Islet of Langerhans (tissue), 1 donor: ENCODE results near the gene CMTM6.
"Not testable (repeated sequence)": the region's sequence is repeated elsewhere in the genome, so short reads cannot be mapped to it uniquely, and the experiment has no call there.

Experiments used
- FAIRE-seq: peaks from one replicate; lab custom pipeline; 2011; peaks lifted over from hg19 to GRCh38; lab: Jason Lieb, UNC

Gene CMTM6, protein sequence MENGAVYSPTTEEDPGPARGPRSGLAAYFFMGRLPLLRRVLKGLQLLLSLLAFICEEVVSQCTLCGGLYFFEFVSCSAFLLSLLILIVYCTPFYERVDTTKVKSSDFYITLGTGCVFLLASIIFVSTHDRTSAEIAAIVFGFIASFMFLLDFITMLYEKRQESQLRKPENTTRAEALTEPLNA

DNA sequence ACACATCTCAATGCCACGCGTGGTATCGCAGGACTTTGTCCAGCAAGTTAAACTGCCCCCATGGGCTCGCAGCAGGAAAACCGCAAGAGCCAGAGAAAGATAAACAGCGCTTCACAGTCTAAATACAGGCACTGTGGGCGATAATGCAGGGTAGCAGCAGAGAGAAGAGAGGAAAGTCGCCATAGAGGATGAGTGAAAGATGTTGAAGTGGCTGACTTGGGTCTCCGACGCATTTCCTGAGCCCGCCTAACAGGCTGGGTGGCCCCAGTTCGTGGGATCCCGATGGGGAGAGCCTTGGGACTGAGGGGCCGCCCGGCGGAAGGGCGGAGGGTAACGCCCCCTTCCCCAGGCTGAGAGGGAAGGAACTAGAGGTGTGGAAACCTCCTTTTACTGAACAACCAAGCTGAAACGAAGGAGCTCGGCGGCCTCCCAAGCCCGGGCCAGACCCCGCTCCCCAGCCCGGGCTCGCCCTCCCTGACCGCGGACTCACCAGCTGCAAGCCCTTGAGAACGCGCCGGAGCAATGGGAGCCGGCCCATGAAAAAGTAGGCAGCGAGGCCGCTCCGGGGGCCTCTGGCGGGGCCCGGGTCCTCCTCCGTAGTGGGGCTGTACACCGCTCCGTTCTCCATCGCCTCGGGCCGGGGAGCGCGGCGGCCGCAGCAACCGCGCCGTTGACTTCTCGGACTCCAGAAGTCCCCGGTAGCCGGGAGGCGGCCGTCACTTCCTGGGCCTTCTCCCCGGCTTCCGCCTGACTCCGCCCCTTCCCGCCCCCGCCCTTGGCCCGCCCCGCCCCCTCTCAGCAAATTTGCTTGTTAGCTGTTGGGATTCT, at the start of gene CMTM6:
Gene CMTM6 (minus strand): TSS at position 735 of the 828 bp plus-strand sequence. CDS start 107 bp downstream, at position 628.
- FAIRE-seq = no peak

DNA sequence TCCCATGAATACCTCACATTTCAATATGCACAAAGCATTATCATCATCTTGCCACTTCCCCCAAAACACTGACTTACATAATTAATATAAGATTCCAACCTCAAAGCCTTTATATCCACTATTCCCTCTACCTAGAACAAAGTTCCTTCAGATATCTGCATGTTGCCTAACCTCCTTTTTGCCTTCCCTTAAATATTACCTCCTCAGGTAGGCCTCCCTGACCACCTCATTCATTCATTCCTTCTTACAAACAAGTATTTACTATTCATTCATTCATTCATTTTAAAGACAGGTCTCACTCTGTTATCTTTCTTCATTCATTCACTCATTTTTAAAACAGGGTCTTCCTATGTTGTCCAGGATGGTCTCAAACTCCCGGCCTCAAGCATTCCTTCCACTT, 49.4 kb upstream of the CMTM6 start:
- FAIRE-seq = no peak

DNA sequence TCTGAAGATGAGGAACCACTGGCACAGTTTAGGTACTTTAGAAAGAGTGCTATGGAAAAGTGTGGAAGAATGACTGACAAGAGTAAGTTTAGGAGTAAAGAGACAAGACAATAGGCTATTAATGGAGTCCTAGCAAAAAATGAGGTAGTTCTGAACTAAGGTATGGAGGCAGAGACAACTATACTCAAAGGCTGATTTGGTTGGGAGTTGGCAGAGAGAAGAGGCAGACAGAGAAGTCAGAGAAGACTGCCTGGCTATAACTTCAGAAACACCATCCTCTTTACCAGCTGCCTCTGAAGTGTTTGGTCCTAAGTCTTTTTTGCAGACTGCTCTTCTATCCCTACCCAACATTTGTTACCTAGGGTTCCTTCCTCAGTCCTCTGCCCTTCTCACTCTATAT, 48.8 kb upstream of the CMTM6 start:
- no peak for FAIRE-seq

DNA sequence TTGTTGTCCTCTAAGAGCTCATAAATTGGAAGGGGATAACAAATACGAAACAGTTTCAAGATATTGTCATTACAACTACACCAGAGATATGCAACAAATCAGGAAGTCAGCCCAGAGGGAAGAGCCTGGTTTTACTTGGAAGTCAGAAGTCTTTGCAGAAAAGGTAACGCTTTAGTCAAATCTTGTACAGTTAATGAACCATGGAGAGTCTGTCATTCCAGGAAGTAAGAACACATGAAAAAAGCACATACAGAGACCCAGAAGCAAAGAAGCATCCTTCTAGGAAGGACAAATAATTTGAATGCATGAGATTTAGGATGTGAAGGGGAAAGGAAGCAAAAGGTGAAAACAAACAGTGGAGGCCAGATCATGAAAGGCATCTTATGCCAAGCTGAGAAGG, 48.4 kb upstream of the CMTM6 start:
- no peak for FAIRE-seq

DNA sequence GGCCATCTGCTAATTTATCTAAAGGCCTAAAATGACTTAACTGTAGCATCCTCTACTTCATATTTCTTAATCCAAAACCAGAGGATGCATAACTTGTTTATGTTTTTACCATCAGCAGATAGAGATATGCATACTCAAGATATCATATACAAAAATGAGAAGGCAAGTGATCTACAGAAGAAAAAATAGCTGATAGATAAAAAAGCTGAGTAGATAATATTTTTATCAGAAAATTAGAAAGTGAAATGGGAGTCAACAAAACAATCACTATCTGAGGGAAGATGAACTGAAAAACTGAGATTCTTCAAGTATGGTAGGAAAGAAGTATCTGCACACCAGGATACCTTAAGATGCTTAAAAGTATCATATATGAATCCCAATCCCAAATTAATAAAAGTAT, 42.7 kb upstream of the CMTM6 start:
- FAIRE-seq = no peak

DNA sequence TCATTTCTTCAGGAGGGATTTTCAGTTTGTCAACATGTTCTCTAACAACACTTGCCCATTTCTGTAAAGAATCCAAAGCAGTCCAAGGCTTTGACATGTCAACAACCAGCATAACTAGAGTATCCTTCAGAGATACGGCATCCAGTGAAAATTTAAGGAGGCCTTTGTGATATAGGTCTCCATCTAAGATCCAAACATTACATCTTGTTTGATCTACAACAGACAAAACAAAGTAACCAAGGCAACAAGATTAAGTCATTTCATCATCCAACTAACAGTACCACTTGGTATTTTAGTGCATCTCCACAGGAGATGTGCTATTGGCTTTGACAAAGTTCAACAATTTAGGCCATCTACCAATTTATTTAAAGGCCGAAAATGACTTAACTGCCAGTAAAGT, 42.2 kb upstream of the CMTM6 start:
- no peak for FAIRE-seq

DNA sequence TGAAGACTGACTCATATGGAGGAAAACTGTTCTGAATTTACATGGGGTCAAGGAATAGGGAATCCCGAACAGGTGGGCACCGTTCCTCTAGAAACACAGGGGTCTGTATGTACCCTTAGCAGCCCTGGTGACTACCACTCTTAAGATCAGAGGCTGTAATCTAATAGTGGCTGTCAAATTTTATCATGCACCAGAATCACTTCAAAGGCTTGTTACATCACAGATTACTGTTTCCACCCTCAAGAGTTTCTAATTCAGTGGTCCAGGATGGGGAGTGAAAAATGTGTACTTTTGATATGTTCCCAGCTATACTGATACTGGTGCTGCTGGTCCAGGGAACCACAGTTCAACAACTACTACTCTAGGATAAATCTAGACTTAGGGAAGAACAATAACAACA, 40.2 kb upstream of the CMTM6 start:
- FAIRE-seq = no peak

DNA sequence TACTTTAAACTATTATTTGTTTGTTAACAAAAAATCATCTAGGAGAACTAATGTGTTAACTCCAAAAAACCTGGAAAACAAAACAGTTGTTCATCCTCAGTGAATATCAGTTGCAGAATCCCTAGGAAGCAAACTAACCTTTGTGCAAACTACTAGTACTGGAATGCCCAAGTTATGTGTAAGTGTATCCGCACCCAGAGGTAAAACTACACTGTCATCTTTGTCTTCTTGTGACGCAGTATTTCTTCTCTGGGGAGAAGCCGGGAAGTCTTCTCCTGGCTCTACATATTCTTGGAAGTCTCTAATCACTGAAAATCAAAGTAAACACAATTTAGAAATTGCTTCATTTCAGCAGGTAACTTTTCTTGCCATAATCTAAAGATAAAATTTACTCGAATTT, 38.2 kb upstream of the CMTM6 start:
- FAIRE-seq = no peak

DNA sequence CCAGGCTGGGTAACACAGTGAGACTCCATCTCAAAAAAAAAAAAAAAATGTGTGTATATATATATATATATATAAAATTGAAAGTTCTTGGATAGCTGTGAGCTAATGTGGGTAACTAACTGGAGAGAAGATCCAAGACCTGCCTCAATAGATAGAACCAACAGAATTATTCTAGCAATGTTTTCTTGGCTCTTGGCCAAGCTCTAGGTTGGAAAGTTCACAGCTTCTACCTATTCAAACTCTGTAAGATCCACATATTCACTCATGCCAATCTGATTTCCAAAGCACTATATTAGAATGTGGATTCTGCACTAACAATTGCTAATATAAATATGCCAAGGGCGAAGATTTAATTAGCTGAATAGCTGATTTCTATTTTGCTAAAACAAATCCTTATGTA, 29.8 kb upstream of the CMTM6 start:
- FAIRE-seq = no peak

DNA sequence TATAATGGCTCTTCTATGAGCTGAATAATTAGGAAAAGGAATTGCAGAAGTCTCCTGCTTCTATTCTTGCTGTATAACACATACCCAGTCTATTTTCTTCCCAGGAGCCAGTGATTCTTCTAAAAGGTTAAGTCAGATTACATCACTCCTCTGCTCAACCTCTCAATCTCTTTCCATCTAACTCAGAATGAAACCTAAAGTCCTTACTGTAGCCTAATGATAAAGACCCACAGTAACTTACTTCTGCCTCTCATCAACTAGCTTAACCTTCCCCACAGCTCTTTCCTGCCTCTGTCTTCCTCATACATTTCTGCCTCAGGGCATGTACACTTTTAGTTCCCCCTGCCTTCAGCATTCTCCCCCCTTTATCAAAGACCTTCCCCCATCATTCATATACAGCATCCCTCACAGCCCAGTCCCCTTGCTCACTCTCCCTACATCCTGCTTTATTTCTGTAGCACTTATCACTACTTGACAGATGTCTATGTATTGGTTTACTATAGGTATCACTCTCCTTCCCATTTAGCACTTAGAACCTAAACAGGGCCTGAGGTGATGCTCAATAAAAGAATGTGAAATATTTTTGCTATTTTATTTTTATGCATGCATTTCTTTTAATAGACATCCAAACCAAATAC, 28.5 kb upstream of the CMTM6 start:
- no peak for FAIRE-seq

DNA sequence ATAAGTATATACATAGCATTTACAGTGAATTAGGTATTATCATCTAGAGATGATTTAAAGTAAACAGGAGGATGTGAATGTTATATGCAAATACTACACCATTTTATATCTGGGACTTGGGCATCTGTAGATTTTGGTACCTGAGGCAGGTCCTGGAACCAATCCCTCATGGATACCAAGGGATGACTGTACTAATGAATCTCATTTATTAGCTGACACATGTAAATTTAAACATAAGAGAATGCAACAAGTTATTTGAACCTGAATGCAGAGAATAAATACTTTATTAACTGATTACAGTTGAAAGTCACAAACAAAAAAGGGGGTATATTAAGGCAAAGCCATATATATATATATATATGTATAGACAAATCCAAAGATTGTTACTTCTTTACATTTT, 23.1 kb upstream of the CMTM6 start:
- no peak for FAIRE-seq

DNA sequence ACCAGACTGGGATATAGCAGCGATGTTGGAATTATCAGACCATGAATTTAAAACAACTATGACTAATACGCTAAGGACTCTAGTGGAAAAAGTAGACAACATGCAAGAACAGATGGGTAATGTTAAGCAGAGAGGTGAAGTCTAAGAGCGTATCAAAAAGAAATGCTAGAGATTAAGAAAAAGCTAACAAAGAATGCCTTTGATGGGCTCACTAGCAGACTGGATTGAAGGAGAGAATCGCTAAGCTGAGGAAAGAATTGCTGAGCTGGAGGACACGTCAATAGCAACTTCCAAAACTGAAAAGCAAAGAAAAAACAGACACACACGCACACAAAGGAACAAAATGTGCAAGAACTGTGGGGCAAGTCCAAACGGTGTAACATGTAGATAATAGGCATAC, 20.0 kb upstream of the CMTM6 start:
- FAIRE-seq = peak; percentile 33

DNA sequence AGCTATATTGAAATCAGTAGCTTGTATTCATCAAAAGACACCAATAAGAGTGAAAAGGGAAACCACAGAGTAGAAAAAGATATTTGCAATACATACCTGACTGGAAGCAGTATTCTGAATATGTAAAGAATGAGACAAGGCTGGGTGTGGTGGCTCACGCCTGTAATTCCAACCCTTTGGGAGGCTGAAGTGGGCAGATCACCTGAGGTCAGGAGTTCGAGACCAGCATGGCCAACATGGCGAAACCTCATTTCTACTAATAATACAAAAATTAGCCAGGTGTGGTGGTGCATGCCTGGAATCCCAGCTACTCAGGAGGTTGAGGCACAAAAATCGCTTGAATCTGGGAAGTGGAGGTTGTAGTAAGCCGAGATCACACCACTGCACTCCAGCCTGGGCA, 16.3 kb upstream of the CMTM6 start:
- FAIRE-seq = not testable (repeated sequence)

DNA sequence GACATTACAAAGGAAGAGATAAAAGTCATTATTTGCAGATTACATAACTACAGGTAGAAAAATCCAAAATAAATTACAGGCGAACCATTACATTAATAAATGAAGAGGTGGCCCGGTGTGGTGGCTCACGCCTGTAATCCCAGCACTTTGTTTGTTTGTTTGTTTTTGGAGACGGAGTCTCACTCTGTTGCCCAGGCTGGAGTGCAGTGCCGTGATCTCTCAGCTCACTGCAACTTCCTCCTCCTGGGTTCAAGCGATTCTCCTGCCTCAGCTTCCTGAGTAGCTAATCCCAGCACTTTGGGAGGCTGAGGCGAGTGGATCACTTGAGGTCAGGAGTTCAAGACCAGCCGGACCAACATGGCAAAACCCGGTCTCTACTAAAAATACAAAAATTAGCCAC, 14.1 kb upstream of the CMTM6 start:
- FAIRE-seq = not testable (repeated sequence)

DNA sequence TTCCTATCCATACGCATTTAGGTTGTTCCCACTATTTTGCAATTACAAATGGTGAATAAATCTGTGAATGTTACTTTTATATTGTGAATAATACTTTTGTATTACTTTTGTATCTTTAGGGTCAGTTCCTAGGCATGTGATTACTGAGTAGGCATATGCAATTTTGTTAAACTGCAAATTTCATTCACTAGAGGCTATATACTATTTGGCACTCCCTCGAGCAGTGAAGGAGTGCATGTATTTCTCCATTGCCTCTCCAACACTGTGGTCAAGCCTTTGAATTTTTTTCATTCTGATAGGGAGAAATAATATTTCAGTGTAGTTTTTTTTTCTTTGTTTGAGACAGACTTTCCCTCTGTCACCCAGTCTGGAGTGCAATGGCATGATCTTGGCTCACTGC, 8.4 kb upstream of the CMTM6 start:
- no peak for FAIRE-seq

DNA sequence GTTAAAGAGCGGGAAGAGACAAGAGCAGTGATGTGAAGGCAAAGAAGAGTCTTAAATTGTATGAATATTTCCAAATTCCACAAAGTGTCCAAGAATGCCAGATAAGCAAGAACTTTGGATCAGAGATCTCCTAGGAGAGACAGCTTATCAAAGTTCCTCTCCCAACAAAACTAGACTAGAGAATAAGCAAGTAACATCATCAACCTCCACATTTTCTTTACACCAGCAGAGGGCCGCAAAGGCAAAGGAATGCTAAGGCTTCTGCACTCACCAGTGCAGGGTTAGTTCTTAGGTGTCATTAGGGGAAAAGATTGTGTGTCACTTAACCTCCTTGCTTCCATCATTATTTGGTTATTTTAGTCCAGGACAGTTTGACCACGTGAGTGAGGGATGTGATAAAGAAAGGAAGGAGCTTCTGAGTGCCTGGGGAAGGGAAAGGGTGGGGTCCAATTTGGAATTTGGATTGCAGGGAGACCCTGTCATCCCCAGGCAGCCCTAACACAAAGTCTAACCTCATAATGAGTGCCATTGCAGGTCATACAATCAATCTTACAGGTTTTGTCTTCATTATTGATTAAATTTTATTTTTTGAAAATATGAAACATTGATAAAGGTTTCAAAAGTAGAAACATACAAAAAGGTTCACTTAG, 7.5 kb upstream of the CMTM6 start:
- peak; percentile 71 for FAIRE-seq

DNA sequence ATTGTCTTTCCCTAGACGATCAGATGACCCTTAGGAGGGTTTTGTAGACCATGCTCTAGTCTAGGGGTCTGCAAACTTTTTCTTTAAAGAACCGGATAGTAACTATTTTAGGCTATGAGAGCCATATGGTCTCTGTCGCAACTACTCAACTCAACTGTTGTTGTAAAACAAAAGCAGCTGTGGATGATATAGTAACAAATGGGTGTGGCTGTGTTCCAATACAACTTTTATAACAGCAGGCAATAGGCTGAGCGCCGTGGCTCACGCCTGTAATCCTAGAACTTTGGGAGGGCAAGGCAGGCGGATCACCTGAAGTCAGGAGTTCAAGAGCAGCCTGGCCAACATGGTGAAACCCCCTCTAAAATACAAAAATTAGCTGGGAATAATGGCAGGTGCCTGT, 6.1 kb upstream of the CMTM6 start:
- no peak for FAIRE-seq

DNA sequence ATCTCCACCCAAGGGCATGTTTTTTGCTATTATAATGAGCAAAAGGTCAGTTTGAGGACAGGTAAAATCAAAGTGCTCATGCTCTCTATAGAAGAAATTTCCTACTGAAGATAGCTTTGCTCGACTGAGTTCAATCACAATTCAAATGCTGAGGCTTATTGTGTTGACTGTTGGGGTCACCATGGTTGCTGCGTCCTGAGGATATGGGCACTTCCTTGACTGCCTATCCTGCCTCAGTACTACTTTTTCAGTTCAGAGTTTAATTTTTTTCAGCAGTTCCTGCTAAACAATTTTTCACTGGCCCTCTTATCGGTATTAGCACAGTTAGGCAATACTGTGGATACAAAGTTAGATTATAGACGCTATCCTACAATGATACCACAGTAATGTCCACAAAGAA, 3.8 kb upstream of the CMTM6 start:
- FAIRE-seq = no peak

DNA sequence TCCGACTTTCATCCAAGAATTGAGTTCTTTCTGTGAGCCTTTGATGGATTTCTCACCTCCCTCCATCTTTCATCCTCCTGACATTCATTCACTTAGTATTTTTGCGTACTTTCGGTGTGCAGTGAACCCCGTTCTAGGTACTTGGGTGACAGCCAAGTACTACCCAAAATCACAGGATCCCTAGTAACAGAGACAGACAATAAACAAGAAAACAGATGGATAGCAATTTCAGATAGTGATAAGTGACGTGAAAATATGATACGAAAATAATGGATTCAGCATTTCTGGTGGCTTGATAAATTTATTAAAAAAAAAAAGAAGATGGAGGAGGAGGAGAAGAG, 264 bp upstream of the CMTM6 start:
- FAIRE-seq = no peak

DNA sequence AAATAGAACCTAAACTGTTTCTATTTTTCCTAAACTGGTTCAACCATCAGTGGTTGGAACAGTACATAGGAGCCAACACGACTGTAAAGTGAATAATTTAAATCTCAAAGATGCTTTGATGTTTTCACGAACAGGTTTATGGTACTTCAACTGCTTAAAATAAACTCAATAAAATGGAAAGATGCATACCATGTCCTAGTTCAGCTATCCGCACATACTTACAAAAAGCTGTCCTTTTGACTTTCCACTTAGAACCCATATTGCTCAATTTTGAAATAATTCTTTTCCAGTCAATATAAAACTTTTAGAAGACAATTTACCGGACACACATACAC, 902 bp downstream of the CMTM6 start:
- peak; percentile 27 for FAIRE-seq

DNA sequence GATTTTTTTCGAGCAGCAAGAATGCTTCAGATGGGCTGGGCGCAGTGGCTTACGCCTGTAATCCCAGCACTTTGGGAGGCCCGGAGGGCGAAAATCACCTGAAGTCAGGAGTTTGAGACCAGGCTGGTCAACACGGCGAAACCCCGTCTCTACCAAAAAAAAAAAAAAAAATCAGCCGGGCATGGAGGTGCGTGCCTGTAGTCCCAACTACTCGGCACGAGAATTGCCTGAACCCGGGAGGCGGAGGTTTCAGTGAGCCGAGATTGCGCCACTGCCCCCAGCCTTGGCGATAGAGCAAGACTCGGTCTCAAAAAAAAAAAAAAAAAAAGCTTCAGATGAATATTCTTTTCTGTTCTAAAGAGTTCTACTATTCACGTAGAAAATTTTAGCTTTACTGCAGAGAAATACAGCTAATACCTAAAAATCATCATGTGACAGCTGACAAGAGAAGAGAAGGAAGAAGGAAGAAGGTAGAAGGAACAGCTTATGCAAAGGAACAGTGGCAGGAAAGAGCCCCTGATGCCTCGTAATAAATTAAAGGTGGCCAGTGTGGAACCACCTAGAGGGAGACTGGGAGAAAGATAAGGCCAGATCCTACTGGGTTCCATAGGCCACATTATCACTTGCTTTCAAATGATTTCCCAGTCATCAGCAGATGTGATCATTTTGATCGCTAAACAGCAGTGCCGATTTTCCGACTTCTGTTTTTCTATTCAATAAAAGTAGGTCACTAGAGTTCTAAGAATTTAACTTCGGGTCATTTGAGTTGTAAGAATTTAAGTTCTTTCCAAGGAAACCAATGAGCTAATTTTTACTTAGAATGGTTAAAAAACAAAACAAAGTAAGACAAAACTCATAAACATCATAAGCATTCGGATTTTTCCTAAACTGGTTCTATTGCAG, 1.5 kb downstream of the CMTM6 start:
- no peak for FAIRE-seq

DNA sequence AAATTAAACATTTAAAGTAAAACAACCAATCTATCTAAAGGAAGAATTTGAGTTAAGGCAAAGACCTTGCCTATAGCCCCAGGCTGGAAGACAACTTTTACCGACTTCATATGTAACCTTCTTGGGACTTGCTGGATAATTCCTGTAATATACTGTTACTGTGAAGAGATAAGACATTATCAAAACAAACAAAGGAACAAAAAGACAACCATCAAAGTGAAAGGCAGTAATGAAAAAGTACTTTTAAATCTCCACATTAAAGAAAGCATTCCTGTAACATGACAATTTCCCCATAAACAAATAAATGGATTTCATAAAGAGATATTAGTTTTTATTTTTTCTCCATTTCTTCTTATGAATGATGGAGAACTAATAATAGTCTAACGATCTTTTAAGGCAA, 2.4 kb downstream of the CMTM6 start:
- FAIRE-seq = no peak
